Measurements from ENCODE around the gene PMPCA.

PMPCA gene

DNA sequence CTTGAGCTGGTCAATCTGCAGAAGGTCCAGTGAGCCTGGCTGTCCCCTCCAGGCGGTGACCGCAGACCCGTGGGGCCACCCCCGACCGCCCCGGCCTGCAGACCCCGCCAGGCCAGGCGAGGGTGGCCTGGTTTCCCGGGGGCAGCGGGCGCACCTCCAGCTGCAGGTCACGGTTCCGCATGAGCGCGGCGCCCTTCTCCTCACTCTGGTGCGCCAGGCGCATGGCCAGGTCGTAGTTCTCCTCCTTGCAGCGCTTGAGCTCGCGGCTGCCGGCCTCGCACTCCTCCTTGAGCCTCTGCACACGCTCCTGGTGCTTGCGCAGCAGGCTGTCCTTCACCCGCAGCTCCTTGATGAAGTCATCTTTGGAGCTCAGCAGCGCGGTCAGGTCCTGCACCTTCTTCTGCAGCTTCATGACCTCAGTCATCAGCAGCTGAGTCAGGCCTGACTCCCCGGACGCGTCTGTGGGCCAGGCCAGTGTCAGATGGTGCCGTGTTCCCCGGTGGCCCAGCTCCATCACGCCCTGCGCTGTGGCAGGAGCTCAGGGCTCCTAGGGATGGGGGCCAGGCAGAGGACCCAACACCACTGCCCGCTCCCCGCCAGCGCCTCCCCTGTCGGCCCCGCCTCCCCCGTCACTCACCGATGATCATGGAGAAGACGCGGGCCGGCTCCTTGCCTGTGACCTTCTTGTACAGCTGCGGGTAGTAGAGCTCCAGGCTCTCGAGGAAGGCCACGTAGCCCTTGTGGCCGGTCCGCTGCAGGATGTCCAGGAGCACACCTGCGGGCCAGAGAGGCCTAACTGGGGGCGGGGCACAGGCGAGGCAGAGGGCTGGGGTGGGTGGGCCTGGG is 39.5 kb upstream of the PMPCA start:
- Histone ChIP-seq H3K9me2 (replicated peaks; ENCODE audit: insufficient read depth, low read length) (no peaks in the 10 kb centered on the region), H4K20me1 (ENCODE audit: low read depth, low read length) (no peaks in the 10 kb centered on the region), H2AFZ (ENCODE audit: low read depth, low read length, severe bottlenecking) (no peak overlapping the region), H3K4me2 (ENCODE audit: low read depth, low read length, poor library complexity, severe bottlenecking) (no peak overlapping the region), H3K36me3 (ENCODE audit: low read length) (no peaks in the 10 kb centered on the region), H3K9me3 (ENCODE audit: insufficient read depth, low read length) (no peaks in the 10 kb centered on the region), H3K27ac (ENCODE audit: low read depth, low read length) (no peak overlapping the region), H3K9ac (ENCODE audit: low read length) (no peak overlapping the region), H3K4me3 (ENCODE audit: insufficient read depth, low read length, poor library complexity, severe bottlenecking) (no peak overlapping the region), H3K79me2 (ENCODE audit: insufficient read depth, low read length) (no peaks in the 10 kb centered on the region), H3F3A (ENCODE audit: insufficient read depth) (no peaks in the 10 kb centered on the region), H3K27me3 (ENCODE audit: low read length) (no peaks in the 10 kb centered on the region)
- TF ChIP-seq, protein P1, sequence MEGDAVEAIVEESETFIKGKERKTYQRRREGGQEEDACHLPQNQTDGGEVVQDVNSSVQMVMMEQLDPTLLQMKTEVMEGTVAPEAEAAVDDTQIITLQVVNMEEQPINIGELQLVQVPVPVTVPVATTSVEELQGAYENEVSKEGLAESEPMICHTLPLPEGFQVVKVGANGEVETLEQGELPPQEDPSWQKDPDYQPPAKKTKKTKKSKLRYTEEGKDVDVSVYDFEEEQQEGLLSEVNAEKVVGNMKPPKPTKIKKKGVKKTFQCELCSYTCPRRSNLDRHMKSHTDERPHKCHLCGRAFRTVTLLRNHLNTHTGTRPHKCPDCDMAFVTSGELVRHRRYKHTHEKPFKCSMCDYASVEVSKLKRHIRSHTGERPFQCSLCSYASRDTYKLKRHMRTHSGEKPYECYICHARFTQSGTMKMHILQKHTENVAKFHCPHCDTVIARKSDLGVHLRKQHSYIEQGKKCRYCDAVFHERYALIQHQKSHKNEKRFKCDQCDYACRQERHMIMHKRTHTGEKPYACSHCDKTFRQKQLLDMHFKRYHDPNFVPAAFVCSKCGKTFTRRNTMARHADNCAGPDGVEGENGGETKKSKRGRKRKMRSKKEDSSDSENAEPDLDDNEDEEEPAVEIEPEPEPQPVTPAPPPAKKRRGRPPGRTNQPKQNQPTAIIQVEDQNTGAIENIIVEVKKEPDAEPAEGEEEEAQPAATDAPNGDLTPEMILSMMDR (IDR thresholded peaks at IDR 0.05; ENCODE audit: insufficient read depth, low read length, poor library complexity, severe bottlenecking): no peak
- TF ChIP-seq EZH2phosphoT487 (conservative IDR thresholded peaks at IDR 0.05; ENCODE audit: low read length): no peak

DNA sequence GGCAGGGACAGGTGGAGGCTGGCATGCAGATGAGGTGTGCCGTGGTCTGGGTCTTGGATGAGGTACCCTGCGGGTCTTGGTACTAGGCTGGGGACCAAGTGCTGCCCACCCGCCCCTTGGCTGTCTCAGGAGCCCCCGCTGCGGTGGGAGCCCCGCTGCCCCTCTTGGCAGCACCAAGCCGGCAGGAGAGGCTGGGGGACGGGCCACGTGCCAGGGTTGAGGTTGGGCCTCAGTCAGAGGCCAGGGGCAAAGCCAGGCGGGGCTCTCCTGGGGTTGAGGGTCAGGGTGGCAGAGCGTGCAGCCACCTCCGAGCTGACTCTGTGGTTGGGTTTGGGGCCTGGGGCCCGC is 39.0 kb upstream of the PMPCA start:
- no peaks in the 10 kb centered on the region for H3K9me2 ChIP-seq (replicated peaks; ENCODE audit: insufficient read depth, low read length)
- H3K9me3 ChIP-seq (ENCODE audit: insufficient read depth, low read length): no peaks in the 10 kb centered on the region
- no peaks in the 10 kb centered on the region for H4K20me1 ChIP-seq (ENCODE audit: low read depth, low read length)
- no peak overlapping the region for H3K27ac ChIP-seq (ENCODE audit: low read depth, low read length)
- H3K9ac ChIP-seq (ENCODE audit: low read length): no peak overlapping the region
- no peak overlapping the region for H2AFZ ChIP-seq (ENCODE audit: low read depth, low read length, severe bottlenecking)
- H3K27me3 ChIP-seq (ENCODE audit: low read length): no peaks in the 10 kb centered on the region
- H3K4me3 ChIP-seq (ENCODE audit: insufficient read depth, low read length, poor library complexity, severe bottlenecking): no peak overlapping the region
- no peaks in the 10 kb centered on the region for H3K36me3 ChIP-seq (ENCODE audit: low read length)
- no peak for TF ChIP-seq EZH2phosphoT487 (conservative IDR thresholded peaks at IDR 0.05; ENCODE audit: low read length)
- TF ChIP-seq, protein P1 (IDR thresholded peaks at IDR 0.05; ENCODE audit: insufficient read depth, low read length, poor library complexity, severe bottlenecking): no peak
- H3F3A ChIP-seq (ENCODE audit: insufficient read depth): no peaks in the 10 kb centered on the region
- no peak overlapping the region for H3K4me2 ChIP-seq (ENCODE audit: low read depth, low read length, poor library complexity, severe bottlenecking)
- no peaks in the 10 kb centered on the region for H3K79me2 ChIP-seq (ENCODE audit: insufficient read depth, low read length)

DNA sequence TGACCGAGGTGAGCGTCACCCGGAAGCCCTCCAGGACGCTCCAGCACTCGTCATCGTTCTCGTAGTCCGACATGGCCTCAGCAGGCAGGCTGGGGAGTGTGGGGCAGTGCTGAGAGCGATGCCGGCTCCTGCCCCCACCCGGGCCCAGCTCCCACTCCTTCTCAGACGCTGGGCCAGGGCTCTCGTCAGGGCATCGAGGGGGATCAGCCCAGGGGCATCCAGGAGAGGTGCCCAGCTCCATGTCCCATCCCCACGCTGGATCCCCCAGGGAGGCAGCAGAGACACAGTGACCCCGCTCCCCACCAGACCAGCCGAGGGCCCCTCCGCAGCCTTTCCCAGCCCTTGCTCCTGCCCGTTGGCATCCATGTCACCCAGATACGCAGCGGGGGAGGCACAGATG is 38.5 kb upstream of the PMPCA start:
- Histone ChIP-seq H4K20me1 (ENCODE audit: low read depth, low read length) (no peaks in the 10 kb centered on the region), H2AFZ (ENCODE audit: low read depth, low read length, severe bottlenecking) (no peak overlapping the region), H3K9ac (ENCODE audit: low read length) (no peak overlapping the region), H3K4me3 (ENCODE audit: insufficient read depth, low read length, poor library complexity, severe bottlenecking) (no peak overlapping the region), H3K79me2 (ENCODE audit: insufficient read depth, low read length) (no peaks in the 10 kb centered on the region), H3K27ac (ENCODE audit: low read depth, low read length) (no peak overlapping the region), H3K36me3 (ENCODE audit: low read length) (no peaks in the 10 kb centered on the region), H3K4me2 (ENCODE audit: low read depth, low read length, poor library complexity, severe bottlenecking) (no peak overlapping the region), H3K9me2 (replicated peaks; ENCODE audit: insufficient read depth, low read length) (no peaks in the 10 kb centered on the region), H3K27me3 (ENCODE audit: low read length) (no peaks in the 10 kb centered on the region), H3F3A (ENCODE audit: insufficient read depth) (no peaks in the 10 kb centered on the region), H3K9me3 (ENCODE audit: insufficient read depth, low read length) (no peaks in the 10 kb centered on the region)
- TF ChIP-seq, protein P1 (IDR thresholded peaks at IDR 0.05; ENCODE audit: insufficient read depth, low read length, poor library complexity, severe bottlenecking): no peak
- TF ChIP-seq EZH2phosphoT487 (conservative IDR thresholded peaks at IDR 0.05; ENCODE audit: low read length): no peak

All from SU-DHL-6 (cell line).